PC-9 (cell line): ENCODE data around the gene ALKBH7. TPM values are rescaled to one million over a fixed set of nuclear protein-coding genes. Genes with fewer than 3 reads are reported as not detected.
A peak's percentile ranks its signal among the peaks of the same experiment; 100 is the strongest.

Source experiments
- BruUV-seq: library from RNA; stranded (reverse); fragments of 400-500 nt; replicated peaks from 2 replicates; lab custom pipeline; 2021; lab: Mats Ljungman, UMichigan
- CTCF ChIA-PET: fragments of 300-600 bp; sonication (Branson Sonifier 250); formaldehyde crosslinking; loops from one replicate; lab custom pipeline; 2022; ENCODE audit warnings: antibody characterized with exemption; lab: Charles Lee
- POLR2A ChIA-PET: fragments of 300-600 bp; sonication (Branson Sonifier 250); formaldehyde crosslinking; loops from one replicate; lab custom pipeline; 2022; ENCODE audit warnings: antibody characterized with exemption; ENCODE audit not compliant: unreplicated experiment; lab: Charles Lee
- DNase-seq, 2 experiments: peaks; one replicate each; pipeline versions ENCODE4 v3.0.0 to v3.0.0-alpha.2; 2015 to 2022; ENCODE audit warnings: mixed read lengths in 1 of 2
- H2AFZ ChIP-seq: fragments of 200-600 bp; sonication (generic); 2 replicates; pipeline ENCODE4 v1.8.1; 2017; ENCODE audit warnings: antibody characterized with exemption
- H3F3A ChIP-seq: fragments of 200-600 bp; sonication (generic); 2 replicates; pipeline ENCODE4 v1.8.1; 2017; ENCODE audit warnings: antibody characterized with exemption, mild to moderate bottlenecking, low read depth; ENCODE audit not compliant: insufficient read depth
- H3K27ac ChIP-seq: fragments of 200-600 bp; sonication (generic); 2 replicates; pipeline ENCODE4 v1.6.1; 2016; ENCODE audit warnings: mixed run types
- H3K27me3 ChIP-seq: fragments of 200-600 bp; sonication (generic); 2 replicates; pipeline ENCODE4 v1.6.1; 2016; ENCODE audit warnings: low read depth, mixed run types; ENCODE audit not compliant: insufficient read depth
- H3K36me3 ChIP-seq: fragments of 200-600 bp; sonication (generic); 2 replicates; pipeline ENCODE4 v1.6.1; 2016; ENCODE audit warnings: low read depth, mixed run types
- H3K4me1 ChIP-seq: fragments of 200-600 bp; sonication (generic); replicated peaks from 2 replicates; pipeline ENCODE4 v1.6.1; 2016; ENCODE audit warnings: mixed run types; ENCODE audit not compliant: insufficient read depth
- H3K4me2 ChIP-seq: fragments of 200-600 bp; sonication (generic); 2 replicates; pipeline ENCODE4 v1.6.1; 2017; ENCODE audit warnings: mixed run types
- H3K4me3 ChIP-seq: fragments of 200-600 bp; sonication (generic); 2 replicates; pipeline ENCODE4 v1.6.1; 2016; ENCODE audit warnings: mixed run types
- H3K79me2 ChIP-seq: fragments of 200-600 bp; sonication (generic); 2 replicates; pipeline ENCODE4 v1.6.1; 2017; ENCODE audit warnings: low read depth, mixed run types
- H3K9me2 ChIP-seq: fragments of 200-600 bp; sonication (generic); 2 replicates; pipeline ENCODE4 v1.8.1; 2017; ENCODE audit warnings: mild to moderate bottlenecking; ENCODE audit not compliant: insufficient read depth
- H3K9me3 ChIP-seq: fragments of 200-600 bp; sonication (generic); 2 replicates; pipeline ENCODE4 v1.8.1; 2016; ENCODE audit warnings: low read depth; ENCODE audit not compliant: insufficient read depth
- H4K20me1 ChIP-seq: fragments of 200-600 bp; sonication (generic); 2 replicates; pipeline ENCODE4 v1.8.1; 2017; ENCODE audit not compliant: insufficient read depth
- EZH2 ChIP-seq: fragments of 200-600 bp; sonication (generic); IDR thresholded peaks from 2 replicates; pipeline ENCODE4 v1.8.0; 2017; ENCODE audit warnings: antibody characterized with exemption, low read depth
- intact Hi-C: fragments of 100-400 bp; cut with micrococcal nuclease; formaldehyde crosslinking; loops from one replicate; pipeline ENCODE4 v1.10.0; 2022; ENCODE audit not compliant: unreplicated experiment
- total RNA-seq: library from RNA; stranded (reverse); gene quantifications from 2 replicates; pipeline ENCODE4 v1.2.3, GENCODE V29; 2021
- TF ChIP-seq, protein P1 (sequence below): fragments of 200-600 bp; sonication (generic); conservative IDR thresholded peaks from 2 replicates; pipeline ENCODE4 v1.6.1; 2017; ENCODE audit warnings: mixed run types, antibody characterized with exemption, mild to moderate bottlenecking, moderate library complexity

The ALKBH7 gene
- total RNA-seq, 1 experiment from 2014 or later = 53.6 TPM

DNA sequence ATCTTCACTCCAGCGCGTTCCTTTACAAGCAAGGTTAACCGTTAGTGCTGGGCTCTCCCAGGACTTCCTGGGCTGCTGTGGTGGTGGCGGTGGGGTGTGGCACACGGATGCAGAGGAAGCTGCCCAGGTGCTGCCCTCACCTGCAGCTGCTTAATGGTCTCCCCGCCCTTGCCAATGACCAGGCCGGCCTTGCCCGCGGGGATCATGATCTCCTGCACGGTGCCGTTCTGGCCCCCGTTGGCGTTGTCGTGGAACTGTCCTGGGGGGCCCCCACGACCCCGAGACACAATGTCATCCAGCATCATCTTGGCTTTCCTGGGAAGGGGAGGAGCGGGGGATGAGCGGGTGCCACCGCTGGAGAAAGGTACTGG is 46.0 kb downstream of the ALKBH7 start:
- BruUV-seq = no TSS peak
- no peak overlapping the region for H3K4me2 ChIP-seq
- peaks cover 44% of the 10 kb centered on the region for H4K20me1 ChIP-seq
- no peaks in the 10 kb centered on the region; the same call in 1 of the 2 replicates for H3F3A ChIP-seq
- no peak overlapping the region for H2AFZ ChIP-seq
- no peak overlapping the region for H3K4me3 ChIP-seq
- TF ChIP-seq EZH2 = no peak
- TF ChIP-seq, protein P1, sequence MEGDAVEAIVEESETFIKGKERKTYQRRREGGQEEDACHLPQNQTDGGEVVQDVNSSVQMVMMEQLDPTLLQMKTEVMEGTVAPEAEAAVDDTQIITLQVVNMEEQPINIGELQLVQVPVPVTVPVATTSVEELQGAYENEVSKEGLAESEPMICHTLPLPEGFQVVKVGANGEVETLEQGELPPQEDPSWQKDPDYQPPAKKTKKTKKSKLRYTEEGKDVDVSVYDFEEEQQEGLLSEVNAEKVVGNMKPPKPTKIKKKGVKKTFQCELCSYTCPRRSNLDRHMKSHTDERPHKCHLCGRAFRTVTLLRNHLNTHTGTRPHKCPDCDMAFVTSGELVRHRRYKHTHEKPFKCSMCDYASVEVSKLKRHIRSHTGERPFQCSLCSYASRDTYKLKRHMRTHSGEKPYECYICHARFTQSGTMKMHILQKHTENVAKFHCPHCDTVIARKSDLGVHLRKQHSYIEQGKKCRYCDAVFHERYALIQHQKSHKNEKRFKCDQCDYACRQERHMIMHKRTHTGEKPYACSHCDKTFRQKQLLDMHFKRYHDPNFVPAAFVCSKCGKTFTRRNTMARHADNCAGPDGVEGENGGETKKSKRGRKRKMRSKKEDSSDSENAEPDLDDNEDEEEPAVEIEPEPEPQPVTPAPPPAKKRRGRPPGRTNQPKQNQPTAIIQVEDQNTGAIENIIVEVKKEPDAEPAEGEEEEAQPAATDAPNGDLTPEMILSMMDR = no peak
- intact Hi-C loops = no loop called here
- H3K27ac ChIP-seq = no peak overlapping the region
- ChIA-PET CTCF (interaction anchor here (0.7 kb wide), 1 partner anchor 409 kb away, joined by 3 read pairs; no protein-coding TSS in a partner anchor), POLR2A (no interaction called here)
- peaks cover 10% of the 10 kb centered on the region for H3K4me1 ChIP-seq
- H3K79me2 ChIP-seq = peaks cover 34% of the 10 kb centered on the region
- H3K36me3 ChIP-seq = no peaks in the 10 kb centered on the region
- no peaks in the 10 kb centered on the region for H3K9me2 ChIP-seq
- H3K27me3 ChIP-seq = no peaks in the 10 kb centered on the region
- no peaks in the 10 kb centered on the region for H3K9me3 ChIP-seq
- no peak for DNase-seq

DNA sequence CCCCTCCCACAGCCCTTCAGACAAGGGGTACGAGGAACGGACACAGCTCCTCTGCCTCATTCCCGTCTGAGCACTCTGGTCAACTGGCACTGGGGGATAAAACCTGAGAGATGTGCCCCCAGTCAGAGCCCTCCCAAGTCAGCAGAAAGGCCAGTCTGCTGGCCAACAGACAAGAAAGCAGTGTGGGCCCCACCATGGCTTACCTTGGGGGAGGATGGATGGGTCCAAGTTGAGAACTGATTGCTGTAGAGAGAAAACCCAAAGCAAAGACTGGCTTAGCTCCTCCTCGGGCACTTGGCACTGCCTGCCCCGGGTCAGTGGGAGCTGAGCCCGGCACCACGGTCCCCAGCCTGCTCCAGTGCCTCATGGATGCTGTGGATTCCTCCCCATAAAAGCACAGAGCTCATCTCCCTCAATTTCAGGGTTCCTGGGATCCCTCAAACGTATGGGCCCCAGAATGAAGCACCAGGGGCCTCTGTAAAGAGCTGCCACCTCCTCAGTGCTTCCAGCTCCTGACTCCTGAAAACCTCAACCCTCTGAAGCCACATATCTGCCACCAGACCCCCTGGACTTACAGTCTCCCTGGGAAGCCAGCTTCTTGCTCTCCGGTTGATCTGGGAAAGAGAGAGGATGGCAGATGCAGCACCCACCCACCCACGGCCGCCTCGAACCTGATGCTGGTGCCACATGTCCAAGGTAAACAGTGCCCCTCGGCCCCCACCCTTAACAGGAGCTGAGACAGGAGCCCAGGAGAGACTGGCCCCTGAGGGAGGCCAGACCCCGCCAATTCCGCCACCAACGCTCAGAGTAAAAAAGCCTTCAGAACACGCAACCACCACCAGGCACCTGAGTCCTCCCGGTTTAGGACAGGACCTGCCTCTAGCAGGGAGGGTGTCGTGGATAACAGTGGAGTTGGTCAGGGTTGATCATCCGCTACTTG is 48.8 kb downstream of the ALKBH7 start:
- Histone ChIP-seq H3K36me3 (no peaks in the 10 kb centered on the region), H3K79me2 (peaks cover 40% of the 10 kb centered on the region), H3K4me1 (peaks cover 10% of the 10 kb centered on the region), H3F3A (no peaks in the 10 kb centered on the region), H3K9me3 (no peaks in the 10 kb centered on the region), H4K20me1 (peaks cover 49% of the 10 kb centered on the region), H3K27me3 (no peaks in the 10 kb centered on the region), H3K4me3 (no peak overlapping the region), H3K4me2 (no peak overlapping the region), H3K9me2 (no peaks in the 10 kb centered on the region), H2AFZ (no peak overlapping the region), H3K27ac (no peak overlapping the region)
- no TSS peak for BruUV-seq
- ChIA-PET CTCF (interaction anchor here (0.6 kb wide), 1 partner anchor 11 kb away, joined by 8 read pairs; no protein-coding TSS in a partner anchor), POLR2A (no interaction called here)
- intact Hi-C loops = loop anchor here (5.0 kb wide), 1 partner anchor 41 kb away; the partner anchor contains the start of gene CRB3
- TF ChIP-seq, protein P1 = no peak
- no peak for TF ChIP-seq EZH2
- DNase-seq = no peak

DNA sequence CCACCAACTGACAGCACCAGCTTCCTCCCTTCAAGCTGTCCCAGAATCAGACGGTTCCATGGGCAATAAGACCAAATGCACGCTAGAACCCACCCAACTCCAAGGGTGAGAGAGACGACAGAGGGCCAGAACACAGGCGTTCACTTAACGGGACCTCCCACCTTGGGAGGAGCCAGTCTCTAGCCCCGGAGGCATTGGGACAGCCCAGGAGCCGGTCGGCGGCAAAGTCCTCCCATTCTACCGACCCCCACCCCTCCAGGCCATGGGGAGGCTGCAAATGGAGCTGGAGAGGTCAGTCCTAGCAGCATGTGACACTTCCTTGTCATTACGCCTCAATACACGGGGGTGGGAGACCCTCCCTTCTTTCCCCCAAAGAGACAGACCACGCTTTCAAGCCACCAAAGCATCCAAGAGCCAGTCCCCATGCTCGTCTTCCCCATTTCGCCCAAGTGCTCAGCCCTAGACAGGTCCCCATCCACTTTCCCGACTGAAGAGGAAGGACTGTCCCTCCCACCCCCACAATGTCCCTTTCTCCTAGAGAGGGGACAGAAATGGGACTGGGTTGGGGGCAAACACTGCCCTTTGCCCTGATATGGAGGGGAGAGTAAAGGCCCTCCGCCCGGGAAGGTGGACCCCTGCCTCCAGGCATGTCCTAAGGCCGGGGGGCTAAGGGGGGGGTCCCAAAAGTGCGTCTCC is 51.1 kb downstream of the ALKBH7 start:
- peaks cover 40% of the 10 kb centered on the region for H3K79me2 ChIP-seq
- H3K4me2 ChIP-seq = peak overlapping the region; percentile 87
- BruUV-seq = no TSS peak
- TF ChIP-seq EZH2 = no peak
- TF ChIP-seq, protein P1 = no peak
- H3K36me3 ChIP-seq = no peaks in the 10 kb centered on the region
- POLR2A ChIA-PET = interaction anchor here (0.6 kb wide), 1 partner anchor 227 kb away, joined by 3 read pairs; no protein-coding TSS in a partner anchor
- peaks cover 10% of the 10 kb centered on the region for H3K4me1 ChIP-seq
- no peaks in the 10 kb centered on the region for H3F3A ChIP-seq
- H3K4me3 ChIP-seq = peak overlapping the region; percentile 75
- no peaks in the 10 kb centered on the region for H3K9me2 ChIP-seq
- H3K9me3 ChIP-seq = no peaks in the 10 kb centered on the region
- DNase-seq = peak in 1 of 2 experiments; percentile 46
- intact Hi-C loops = loop anchor here (5.0 kb wide), 1 partner anchor 39 kb away; the partner anchor contains the start of gene CRB3
- H4K20me1 ChIP-seq = peaks cover 44% of the 10 kb centered on the region
- H2AFZ ChIP-seq = no peak overlapping the region
- no peak overlapping the region for H3K27ac ChIP-seq
- CTCF ChIA-PET = no interaction called here
- H3K27me3 ChIP-seq = no peaks in the 10 kb centered on the region
